ENCODE results near the gene CEP170B. TPM values are rescaled to one million over a fixed set of nuclear protein-coding genes. Genes with fewer than 3 reads are reported as not detected.
"Not testable (repeated sequence)": the region's sequence is repeated elsewhere in the genome, so short reads cannot be mapped to it uniquely, and the experiment has no call there.

Gene CEP170B
- total RNA-seq, 2 donors from 2014 or later = 29.1 to 81.2 TPM

- Histone ChIP-seq H3K27ac (no peak overlapping the region), H3K4me1 (replicated peaks) (no peaks in the 10 kb centered on the region), H3K4me3 (no peak overlapping the region), H3K27me3 (replicated peaks; ENCODE audit: insufficient read depth) (no peaks in the 10 kb centered on the region), H3K36me3 (no peaks in the 10 kb centered on the region), H3K9me3 (no peaks in the 10 kb centered on the region)
- DNase-seq (ENCODE audit: low spot score) = no peak
- intact Hi-C loops (cut with DNase I) = no loop called here
- WGBS = 98% methylated on average over 7 of the region's 7 CpGs
- TF ChIP-seq POLR2AphosphoS5 (IDR thresholded peaks at IDR 0.05) (no peak), POLR2A (IDR thresholded peaks at IDR 0.05) (no peak), CTCF (IDR thresholded peaks at IDR 0.05) (no peak)
Observed at GRCh38 chr14:104903990-104904389, 38.9 kb downstream of the CEP170B start.

- intact Hi-C loops (cut with DNase I); DNase-seq (ENCODE audit: low spot score); H3K36me3 ChIP-seq; H3K4me3 ChIP-seq; H3K27me3 ChIP-seq (replicated peaks; ENCODE audit: insufficient read depth); H3K4me1 ChIP-seq (replicated peaks); H3K9me3 ChIP-seq; H3K27ac ChIP-seq: not testable (repeated sequence)
- WGBS = 77% methylated on average over 38 of the region's 38 CpGs
Observed at GRCh38 chr14:104904650-104905578, 39.8 kb downstream of the CEP170B start.

GRCh38 chr14:104905579-104905933, 40.5 kb downstream of the CEP170B start:
- H3K4me1 ChIP-seq (replicated peaks); H3K36me3 ChIP-seq; H3K27me3 ChIP-seq (replicated peaks; ENCODE audit: insufficient read depth); intact Hi-C loops (cut with DNase I); H3K9me3 ChIP-seq; H3K27ac ChIP-seq; H3K4me3 ChIP-seq; DNase-seq (ENCODE audit: low spot score): not testable (repeated sequence)
- 87% methylated on average over 28 of the region's 28 CpGs for WGBS

GRCh38 chr14:104908303-104908702, 43.2 kb downstream of the CEP170B start:
- Histone ChIP-seq H3K36me3 (no peaks in the 10 kb centered on the region), H3K4me3 (no peak overlapping the region), H3K27me3 (replicated peaks; ENCODE audit: insufficient read depth) (no peaks in the 10 kb centered on the region), H3K9me3 (no peaks in the 10 kb centered on the region), H3K4me1 (replicated peaks) (no peaks in the 10 kb centered on the region), H3K27ac (no peak overlapping the region)
- WGBS = 0% methylated on average over 1 of the region's 1 CpG
- no peak for DNase-seq (ENCODE audit: low spot score)
- intact Hi-C loops (cut with DNase I) = no loop called here
- TF ChIP-seq POLR2AphosphoS5 (IDR thresholded peaks at IDR 0.05) (no peak), CTCF (IDR thresholded peaks at IDR 0.05) (no peak), POLR2A (IDR thresholded peaks at IDR 0.05) (no peak)

- no peaks in the 10 kb centered on the region for H3K27me3 ChIP-seq (replicated peaks; ENCODE audit: insufficient read depth)
- intact Hi-C loops (cut with DNase I) = no loop called here
- no peak for DNase-seq (ENCODE audit: low spot score)
- no peak overlapping the region for H3K4me3 ChIP-seq
- 92% methylated on average over 3 of the region's 3 CpGs for WGBS
- no peak overlapping the region for H3K27ac ChIP-seq
- TF ChIP-seq POLR2AphosphoS5 (IDR thresholded peaks at IDR 0.05) (no peak), CTCF (IDR thresholded peaks at IDR 0.05) (no peak), POLR2A (IDR thresholded peaks at IDR 0.05) (no peak)
- H3K4me1 ChIP-seq (replicated peaks) = no peaks in the 10 kb centered on the region
- H3K9me3 ChIP-seq = no peaks in the 10 kb centered on the region
- H3K36me3 ChIP-seq = no peaks in the 10 kb centered on the region
Observed at GRCh38 chr14:104912053-104912452, 47.0 kb downstream of the CEP170B start.

GRCh38 chr14:104913435-104913834, 48.4 kb downstream of the CEP170B start:
- intact Hi-C loops (cut with DNase I) = no loop called here
- Histone ChIP-seq H3K36me3 (no peaks in the 10 kb centered on the region), H3K4me1 (replicated peaks) (no peaks in the 10 kb centered on the region), H3K27me3 (replicated peaks; ENCODE audit: insufficient read depth) (no peaks in the 10 kb centered on the region), H3K4me3 (no peak overlapping the region), H3K9me3 (no peaks in the 10 kb centered on the region), H3K27ac (no peak overlapping the region)
- WGBS = 93% methylated on average over 7 of the region's 7 CpGs
- DNase-seq (ENCODE audit: low spot score) = no peak
- TF ChIP-seq POLR2A (IDR thresholded peaks at IDR 0.05) (no peak), POLR2AphosphoS5 (IDR thresholded peaks at IDR 0.05) (no peak)

Data from prostate gland (tissue), 2 donors.